HepG2 (cell line): ENCODE results near the gene THRSP. TPM values are rescaled to one million over a fixed set of nuclear protein-coding genes. Genes with fewer than 3 reads are reported as not detected.

Experiments used
- ATAC-seq: fragments of 200-7000 bp; cut with Tn5 transposase; 3 replicates; pipeline ENCODE4 v1.9.1; 2020; ENCODE audit warnings: mild to moderate bottlenecking, moderate library complexity
- BruUV-seq: library from RNA; stranded (reverse); fragments of 400-500 nt; replicated peaks from 2 replicates; lab custom pipeline; 2021; lab: Mats Ljungman, UMichigan
- CTCF ChIA-PET: fragments of 300-600 bp; formaldehyde crosslinking; extraction: SDS; loops from one replicate; lab custom pipeline; 2021; ENCODE audit warnings: low total read pairs, inconsistent platforms, low intra/inter-chr PET ratio; lab: Yijun Ruan, JAX
- POLR2A ChIA-PET: fragments of 350-600 bp; sonication (Branson Sonifier 250); formaldehyde crosslinking; loops from one replicate; lab custom pipeline; 2020; ENCODE audit warnings: antibody characterized with exemption, inconsistent platforms; lab: Yijun Ruan, JAX
- DNase-seq: peaks from one replicate; pipeline ENCODE4 v3.0.0-alpha.2; 2015; ENCODE audit warnings: low spot score
- FAIRE-seq: peaks from 3 replicates; lab custom pipeline; 2011; peaks lifted over from hg19 to GRCh38; lab: Jason Lieb, UNC
- H2AFZ ChIP-seq: one replicate; pipeline ENCODE4 v1.6.1; 2011; ENCODE audit warnings: low read length, inconsistent platforms
- H3K27ac ChIP-seq: fragments of 300-600 bp; 3 replicates; pipeline ENCODE4 v1.8.0; 2011; ENCODE audit warnings: mixed run types, mild to moderate bottlenecking, mixed read lengths, low read length, inconsistent platforms; ENCODE audit not compliant: insufficient read depth; ENCODE audit errors: extremely low read length
- H3K27me3 ChIP-seq, 2 experiments: fragments of 200-600 bp in 1 of 2; 2 replicates in 1 of 2; 3 replicates in 1 of 2; pipeline versions ENCODE4 v1.6.0 to v1.8.0; 2011; ENCODE audit warnings: low read length in 2 of 2, mild to moderate bottlenecking in 2 of 2, moderate library complexity in 2 of 2, inconsistent platforms in 1 of 2; ENCODE audit not compliant: insufficient read depth in 2 of 2, control insufficient read depth in 1 of 2
- H3K36me3 ChIP-seq, 2 experiments: fragments of 200-600 bp in 1 of 2; replicated peaks in 1 of 2; 2 replicates in 1 of 2; 3 replicates in 1 of 2; pipeline versions ENCODE4 v1.5.1 to v1.8.0; 2011; ENCODE audit warnings: low read length in 2 of 2, inconsistent platforms in 1 of 2; ENCODE audit not compliant: insufficient read depth in 2 of 2, control insufficient read depth in 1 of 2
- H3K4me1 ChIP-seq: 2 replicates; pipeline ENCODE4 v1.5.1; 2012; ENCODE audit warnings: low read length, inconsistent platforms; ENCODE audit not compliant: insufficient read depth
- H3K4me2 ChIP-seq: 2 replicates; pipeline ENCODE4 v1.6.0; 2011; ENCODE audit warnings: low read depth, low read length, inconsistent platforms
- H3K4me3 ChIP-seq, 3 experiments: fragments of 200-600 bp in 1 of 3; sonication (generic), shearing (Covaris generic) in 1 of 3; replicated peaks in 1 of 3; 2 replicates each; pipeline ENCODE4 v1.5.1; 2011 to 2016; ENCODE audit warnings: low read length in 3 of 3, inconsistent platforms in 2 of 3, low read depth in 2 of 3, mild to moderate bottlenecking in 2 of 3, control low read depth in 1 of 3, mixed read lengths in 1 of 3; ENCODE audit not compliant: insufficient read depth in 1 of 3
- H3K79me2 ChIP-seq: one replicate; pipeline ENCODE4 v1.6.1; 2011; ENCODE audit warnings: low read length, inconsistent platforms; ENCODE audit not compliant: insufficient read depth
- H3K9ac ChIP-seq: 2 replicates; pipeline ENCODE4 v1.6.0; 2011; ENCODE audit warnings: mild to moderate bottlenecking, low read depth, low read length, inconsistent platforms; ENCODE audit not compliant: insufficient read depth
- H3K9me3 ChIP-seq: 2 replicates; pipeline ENCODE4 v1.5.1; 2012; ENCODE audit warnings: mild to moderate bottlenecking, low read length
- H4K20me1 ChIP-seq: 2 replicates; pipeline ENCODE4 v1.6.0; 2011; ENCODE audit warnings: inconsistent platforms, mild to moderate bottlenecking, low read length, moderate library complexity; ENCODE audit not compliant: insufficient read depth
- FLYWCH1 ChIP-seq: sonication (generic); formaldehyde crosslinking; IDR thresholded peaks from 2 replicates; pipeline ENCODE4 v1.8.1; 2023; ENCODE audit warnings: mild to moderate bottlenecking, missing genetic modification reagents
- GLI4 ChIP-seq: sonication (generic); formaldehyde crosslinking; IDR thresholded peaks from 2 replicates; pipeline ENCODE4 v1.5.1; 2020; ENCODE audit warnings: missing genetic modification reagents, mild to moderate bottlenecking, moderate library complexity, borderline replicate concordance
- HDAC2 ChIP-seq: sonication (generic); formaldehyde crosslinking; IDR thresholded peaks from 2 replicates; pipeline ENCODE4 v1.4.0; 2020; ENCODE audit warnings: missing genetic modification reagents
- MAX ChIP-seq: IDR thresholded peaks from 2 replicates; pipeline ENCODE4 v1.6.1; 2012; ENCODE audit warnings: inconsistent platforms
- MXI1 ChIP-seq: IDR thresholded peaks from 3 replicates; pipeline ENCODE4 v1.6.1; 2012; ENCODE audit warnings: low read depth, low read length, inconsistent platforms, borderline replicate concordance
- RCOR2 ChIP-seq: IDR thresholded peaks from 2 replicates; pipeline ENCODE4 v1.6.1; 2016; ENCODE audit warnings: missing biosample characterization, missing genetic modification reagents
- SP1 ChIP-seq, 2 experiments: fragments of 450-650 bp in 1 of 2; sonication (generic) in 1 of 2; formaldehyde crosslinking in 1 of 2; IDR thresholded peaks; 2 replicates each; pipeline versions ENCODE4 v1.4.0 to v1.6.1; 2016 to 2020; ENCODE audit warnings: missing genetic modification reagents in 1 of 2
- ZBTB21 ChIP-seq: sonication (generic); formaldehyde crosslinking; IDR thresholded peaks from 2 replicates; pipeline ENCODE4 v1.4.0; 2020; ENCODE audit warnings: missing genetic modification reagents
- ZFP1 ChIP-seq: IDR thresholded peaks from 2 replicates; pipeline ENCODE4 v1.6.1; 2016
- ZNF230 ChIP-seq: sonication (generic); formaldehyde crosslinking; IDR thresholded peaks from 2 replicates; pipeline ENCODE4 v1.4.0; 2020; ENCODE audit warnings: mild to moderate bottlenecking, missing genetic modification reagents
- ZNF547 ChIP-seq: sonication (generic); formaldehyde crosslinking; IDR thresholded peaks from 2 replicates; pipeline ENCODE4 v1.5.1; 2020; ENCODE audit warnings: mild to moderate bottlenecking, missing genetic modification reagents
- ZNF674 ChIP-seq: sonication (generic); formaldehyde crosslinking; IDR thresholded peaks from 2 replicates; pipeline ENCODE4 v1.5.0; 2020; ENCODE audit warnings: low read depth, mild to moderate bottlenecking, missing genetic modification reagents
- ZNF776 ChIP-seq: sonication (generic); formaldehyde crosslinking; IDR thresholded peaks from 2 replicates; pipeline ENCODE4 v1.4.0; 2020; ENCODE audit warnings: mild to moderate bottlenecking, missing genetic modification reagents
- WGBS: methylation state at CpG from one replicate; pipeline ENCODE4 v1.1.6; 2017; ENCODE audit warnings: low lambda C conversion rate; 5-methylcytosine and 5-hydroxymethylcytosine counted together
- in situ Hi-C: cut with HindIII; loops from 2 replicates; pipeline ENCODE4 v1.10.0; 2017; ENCODE audit warnings: low pct_unique_long_range_greater_than_20kb; ENCODE audit not compliant: extremely low pct_ligation_motif_present
- intact Hi-C: fragments of 100-400 bp; cut with micrococcal nuclease; formaldehyde crosslinking; loops from one replicate; pipeline ENCODE4 v1.10.0; 2022; ENCODE audit not compliant: unreplicated experiment
- polyA plus RNA-seq, 8 experiments: library from polyadenylated mRNA; depleted of rRNA in 3 of 8; stranded (reverse) in 7 of 8; unstranded in 1 of 8; fragments of >200 nt; fragmentation: Illumina TruSeq in 4 of 8; extraction: Trizol in 4 of 8; gene quantifications; 2 replicates each; pipeline versions ENCODE4 v1.2.1 to v1.2.3, GENCODE V29; 2011 to 2016; ENCODE audit warnings: low read depth in 4 of 8, missing spikeins in 1 of 8, mixed read lengths in 1 of 8; ENCODE audit not compliant: insufficient read depth in 1 of 8
- total RNA-seq, 5 experiments: library from RNA; depleted of rRNA; stranded (reverse); fragments of >200 nt; fragmentation: Illumina TruSeq; extraction: Trizol; gene quantifications; 2 replicates each; pipeline ENCODE4 v1.2.3, GENCODE V29; 2016; ENCODE audit warnings: low read depth in 1 of 5
- TF ChIP-seq, protein P1 (sequence below): sonication (generic); formaldehyde crosslinking; IDR thresholded peaks from 2 replicates; pipeline ENCODE4 v1.5.0; 2020; ENCODE audit warnings: missing genetic modification reagents, mild to moderate bottlenecking, borderline replicate concordance
- TF ChIP-seq, protein P2 (sequence below): sonication (generic); formaldehyde crosslinking; IDR thresholded peaks from 2 replicates; pipeline ENCODE4 v1.4.0; 2020; ENCODE audit warnings: low read depth, missing genetic modification reagents

THRSP gene
- total and polyA plus RNA-seq, 2 of the 13 experiments (the other 11 are each of a cell fraction or from before 2014, with no cell fraction given): 0.13 to 0.58 TPM

DNA sequence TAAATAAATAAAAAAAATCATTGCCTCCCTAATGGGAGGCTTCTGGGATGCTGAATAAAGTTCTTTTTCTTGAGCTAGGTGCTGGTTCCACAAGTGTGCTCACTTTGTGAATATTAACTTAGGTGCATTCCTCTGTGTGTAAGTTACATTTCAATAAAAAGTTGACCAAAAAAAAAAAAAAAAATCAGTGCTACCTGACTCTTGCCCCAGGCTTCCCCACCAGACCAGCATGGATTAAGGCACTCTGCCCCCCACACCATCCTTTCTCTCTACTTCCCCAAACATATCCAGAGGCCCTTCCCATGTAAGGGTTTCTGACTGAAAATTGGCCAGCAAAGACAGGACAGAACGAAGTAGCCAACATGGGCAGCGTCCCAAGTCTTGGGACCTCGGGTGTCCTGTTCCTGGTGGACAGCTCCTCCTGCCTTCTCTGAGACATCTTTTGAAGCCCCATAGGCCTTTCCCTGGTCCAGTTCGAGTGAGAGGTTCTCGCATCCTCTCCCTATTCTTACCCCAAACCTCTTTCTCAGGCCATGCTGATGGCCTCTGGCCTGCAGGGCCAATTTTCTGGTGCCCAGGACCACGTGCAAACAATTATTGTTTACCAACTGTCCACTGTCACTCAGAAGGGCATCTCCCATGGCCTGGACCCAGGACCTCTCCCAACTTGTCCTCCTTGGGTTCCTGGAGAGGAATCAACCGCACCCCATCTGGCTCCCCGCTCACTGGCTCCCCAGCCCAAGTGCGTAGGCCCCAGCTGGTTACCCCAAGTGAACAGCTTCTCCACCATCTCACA, 25.6 kb upstream of the THRSP start (continued):
- no peak for TF ChIP-seq ZBTB21
- 0 out of 3 replicates have a peak, but pooled peaks have one; percentile 31 for TF ChIP-seq MXI1
- peak; percentile 50 for TF ChIP-seq MAX
- no peak for TF ChIP-seq ZNF230 (CRISPR knock-in tag)
- no peak for TF ChIP-seq ZNF547 (CRISPR knock-in tag)

DNA sequence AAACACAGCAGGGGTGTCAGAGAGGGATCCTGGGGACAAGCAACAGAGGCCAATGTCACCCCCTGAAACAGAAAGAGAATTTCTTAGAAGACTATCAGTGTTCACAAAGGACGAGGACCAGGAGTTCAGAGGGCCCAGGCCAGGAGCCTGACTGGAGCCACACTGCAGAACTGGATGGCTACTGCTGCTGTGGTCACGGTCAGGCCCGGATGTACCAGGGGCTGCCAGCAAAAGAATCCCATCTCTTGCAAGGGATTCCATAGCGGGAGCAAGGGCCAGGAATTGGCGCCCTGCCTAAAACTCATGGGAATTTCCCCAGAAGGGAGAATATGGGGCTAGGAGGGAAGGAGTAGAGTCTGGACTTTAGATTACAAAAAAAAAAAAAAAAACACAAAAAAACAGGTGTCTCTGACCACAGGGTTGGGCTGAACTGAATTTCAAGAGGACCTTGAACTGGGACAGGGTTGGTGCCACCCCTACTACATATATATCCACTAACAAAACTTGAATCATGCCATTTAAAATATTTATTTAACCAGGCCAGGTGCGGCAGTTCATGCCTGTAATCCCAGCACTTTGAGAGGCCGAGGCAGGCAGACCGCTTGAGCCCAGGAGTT, 24.9 kb upstream of the THRSP start:
- H3K4me3 ChIP-seq: peak overlapping the region in 2 of 3 experiments; percentile 2 to 34; a peak in 2 of 6 replicates
- peak overlapping the region; percentile 73 for H3K27ac ChIP-seq
- no peaks in the 10 kb centered on the region for H4K20me1 ChIP-seq
- H3K9ac ChIP-seq: peak overlapping the region; percentile 42
- under 1% methylated on average over 8 of the region's 8 CpGs for WGBS
- peak; percentile 70 for FAIRE-seq
- peaks cover 74% of the 10 kb centered on the region for H3K4me1 ChIP-seq
- BruUV-seq: no TSS peak
- H3K79me2 ChIP-seq: no peaks in the 10 kb centered on the region
- CTCF ChIA-PET: no interaction called here
- no peaks in the 10 kb centered on the region for H3K36me3 ChIP-seq
- in situ Hi-C loops (no loop called here), intact Hi-C loops (no loop called here)
- H2AFZ ChIP-seq: no peak overlapping the region
- DNase-seq: peak; percentile 90
- H3K4me2 ChIP-seq: peak overlapping the region; percentile 64
- ATAC-seq: peak; percentile 82
- POLR2A ChIA-PET: interaction anchor here (1.4 to 3.1 kb wide), 3 partner anchors 17 to 101 kb away, joined by 4 to 25 read pairs (median 12); partner anchors contain the start of genes ALG8, INTS4 and KCTD14
- no peaks in the 10 kb centered on the region for H3K9me3 ChIP-seq
- H3K27me3 ChIP-seq: no peaks in the 10 kb centered on the region
- TF ChIP-seq, protein P1, sequence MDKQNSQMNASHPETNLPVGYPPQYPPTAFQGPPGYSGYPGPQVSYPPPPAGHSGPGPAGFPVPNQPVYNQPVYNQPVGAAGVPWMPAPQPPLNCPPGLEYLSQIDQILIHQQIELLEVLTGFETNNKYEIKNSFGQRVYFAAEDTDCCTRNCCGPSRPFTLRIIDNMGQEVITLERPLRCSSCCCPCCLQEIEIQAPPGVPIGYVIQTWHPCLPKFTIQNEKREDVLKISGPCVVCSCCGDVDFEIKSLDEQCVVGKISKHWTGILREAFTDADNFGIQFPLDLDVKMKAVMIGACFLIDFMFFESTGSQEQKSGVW: no peak
- TF ChIP-seq ZFP1 (CRISPR knock-in tag) (no peak), GLI4 (CRISPR knock-in tag) (no peak), SP1 (IDR thresholded peaks at IDR 0.05) (no peak), SP1 (CRISPR knock-in tag; IDR thresholded peaks at IDR 0.05) (no peak), HDAC2 (CRISPR knock-in tag) (peak; percentile 18; the same call in 1 of the 2 replicates), ZNF674 (CRISPR knock-in tag) (no peak), ZNF776 (CRISPR knock-in tag) (no peak), RCOR2 (no peak), FLYWCH1 (CRISPR knock-in tag) (no peak)
- TF ChIP-seq, protein P2, sequence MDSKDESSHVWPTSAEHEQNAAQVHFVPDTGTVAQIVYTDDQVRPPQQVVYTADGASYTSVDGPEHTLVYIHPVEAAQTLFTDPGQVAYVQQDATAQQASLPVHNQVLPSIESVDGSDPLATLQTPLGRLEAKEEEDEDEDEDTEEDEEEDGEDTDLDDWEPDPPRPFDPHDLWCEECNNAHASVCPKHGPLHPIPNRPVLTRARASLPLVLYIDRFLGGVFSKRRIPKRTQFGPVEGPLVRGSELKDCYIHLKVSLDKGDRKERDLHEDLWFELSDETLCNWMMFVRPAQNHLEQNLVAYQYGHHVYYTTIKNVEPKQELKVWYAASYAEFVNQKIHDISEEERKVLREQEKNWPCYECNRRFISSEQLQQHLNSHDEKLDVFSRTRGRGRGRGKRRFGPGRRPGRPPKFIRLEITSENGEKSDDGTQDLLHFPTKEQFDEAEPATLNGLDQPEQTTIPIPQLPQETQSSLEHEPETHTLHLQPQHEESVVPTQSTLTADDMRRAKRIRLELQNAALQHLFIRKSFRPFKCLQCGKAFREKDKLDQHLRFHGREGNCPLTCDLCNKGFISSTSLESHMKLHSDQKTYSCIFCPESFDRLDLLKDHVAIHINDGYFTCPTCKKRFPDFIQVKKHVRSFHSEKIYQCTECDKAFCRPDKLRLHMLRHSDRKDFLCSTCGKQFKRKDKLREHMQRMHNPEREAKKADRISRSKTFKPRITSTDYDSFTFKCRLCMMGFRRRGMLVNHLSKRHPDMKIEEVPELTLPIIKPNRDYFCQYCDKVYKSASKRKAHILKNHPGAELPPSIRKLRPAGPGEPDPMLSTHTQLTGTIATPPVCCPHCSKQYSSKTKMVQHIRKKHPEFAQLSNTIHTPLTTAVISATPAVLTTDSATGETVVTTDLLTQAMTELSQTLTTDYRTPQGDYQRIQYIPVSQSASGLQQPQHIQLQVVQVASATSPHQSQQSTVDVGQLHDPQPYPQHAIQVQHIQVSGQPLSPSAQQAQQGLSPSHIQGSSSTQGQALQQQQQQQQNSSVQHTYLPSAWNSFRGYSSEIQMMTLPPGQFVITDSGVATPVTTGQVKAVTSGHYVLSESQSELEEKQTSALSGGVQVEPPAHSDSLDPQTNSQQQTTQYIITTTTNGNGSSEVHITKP (CRISPR knock-in tag): 0 out of 2 replicates have a peak, but pooled peaks have one; percentile 11
